Heart left ventricle (tissue), 16 donors: ENCODE data around the gene TMPRSS7. TPM values are rescaled to one million over a fixed set of nuclear protein-coding genes. Genes with fewer than 3 reads are reported as not detected.

Experiments used
- ATAC-seq, 4 donors: fragments of 200-7000 bp; cut with Tn5 transposase; one replicate each; pipeline ENCODE4 v1.9.1; 2020 to 2022; ENCODE audit warnings: moderate library complexity in 4 of 4, mild to moderate bottlenecking in 3 of 4, moderate number of reproducible peaks in 1 of 4
- DNase-seq, 5 donors: peaks; one replicate each; pipeline ENCODE4 v3.0.0-alpha.2; 2020
- H3K27ac ChIP-seq, 12 donors: fragments of 200-600 bp; sonication (generic) in 4 of 12; one replicate each; pipeline versions ENCODE4 v1.5.0 to v1.8.0; 2016 to 2022; ENCODE audit warnings: mild to moderate bottlenecking in 2 of 12
- H3K27me3 ChIP-seq, 9 donors: fragments of 200-600 bp; sonication (generic) in 2 of 9; one replicate each; pipeline versions ENCODE4 v1.5.1 to v1.8.0; 2016 to 2022; ENCODE audit warnings: mild to moderate bottlenecking in 3 of 9
- H3K36me3 ChIP-seq, 9 donors: fragments of 200-600 bp; sonication (generic) in 2 of 9; one replicate each; pipeline versions ENCODE4 v1.5.0 to v1.8.0; 2018 to 2022; ENCODE audit warnings: mild to moderate bottlenecking in 2 of 9
- H3K4me1 ChIP-seq, 12 donors: fragments of 200-600 bp; sonication (generic) in 4 of 12; one replicate each; pipeline versions ENCODE4 v1.5.0 to v1.8.0; 2016 to 2022; ENCODE audit warnings: mild to moderate bottlenecking in 3 of 12
- H3K4me3 ChIP-seq, 12 donors: fragments of 200-600 bp; sonication (generic) in 4 of 12; one replicate each; pipeline versions ENCODE4 v1.5.0 to v1.8.0; 2017 to 2022; ENCODE audit warnings: mild to moderate bottlenecking in 9 of 12, moderate library complexity in 4 of 12
- H3K9me3 ChIP-seq, 12 donors: fragments of 200-600 bp; sonication (generic) in 4 of 12; one replicate each; pipeline versions ENCODE4 v1.5.0 to v1.8.0; 2016 to 2022; ENCODE audit warnings: mild to moderate bottlenecking in 1 of 12
- CTCF ChIP-seq, 12 donors: fragments of 200-600 bp; sonication (generic) in 4 of 12; IDR thresholded peaks; one replicate each; pipeline versions ENCODE4 v1.5.0 to v1.8.0; 2018 to 2022; ENCODE audit warnings: antibody characterized with exemption in 12 of 12, mild to moderate bottlenecking in 5 of 12
- WGBS, 4 donors: extraction: QIAGEN DNeasy Blood & Tissue Kit in 2 of 4; methylation state at CpG; one replicate each; pipeline versions ENCODE4 v1.1.5 to v1.1.7; 2013 to 2018; 5-methylcytosine and 5-hydroxymethylcytosine counted together
- intact Hi-C, 10 donors: fragments of 100-400 bp; cut with DNase I; formaldehyde crosslinking; loops; one replicate each; pipeline versions ENCODE4 v1.11.1 to v1.14.2; 2022
- microRNA counts, 2 donors: library from miRNA; unstranded; fragments of <30 nt; microRNA quantifications; one replicate each; lab custom pipeline; 2016
- microRNA-seq, 4 donors: library from miRNA; unstranded; fragments of <30 nt; microRNA quantifications; one replicate each; pipeline versions ENCODE4 to v1.2.0, GENCODE V29; 2017 to 2020
- polyA plus RNA-seq, 2 donors: library from polyadenylated mRNA; stranded (reverse); fragments of 200-250 nt; gene quantifications; one replicate each; pipeline ENCODE4 v1.2.3, GENCODE V29; 2013
- total RNA-seq, 9 donors: library from RNA; depleted of rRNA in 2 of 9; stranded (reverse); fragments of >200 nt in 2 of 9; fragmentation: NEBNext Ultra II Directional in 3 of 9; extraction: Animal tissue kit (Norgen Biotek cat#: 25700) in 3 of 9; gene quantifications; one replicate each; pipeline versions ENCODE4 v1.1.0 to v1.2.4, GENCODE V29; 2016 to 2023
- donor health status: ischemic (EF 13 %, LVEDD 7.1; RV severe dilation, severe dysfunction).
- donor health status: healthy with polysubstance abuse.
- donor health status: DM: no; HTN: yes; CAD: no.
- donor health status: DM: no; HTN: no; CAD: no.
- donor health status: ischemic (EF 25% LVEDD 6.9; RV normal size, moderate dysfunction).
- donor health status: ischemic (EF 25% LVEDD 5.7; RV mildly dilated, moderate dysfunction).
- donor health status: healthy.
- donor health status: DM: yes; HTN: yes; CAD: no.
- donor health status: ischemic (EF 35%, LVEDD 5.7; RV mildly dilated, moderate dysfunction).
- donor health status: nonischemic (EF 11% LVEDD 7.7; RV severe dilation, severe dysfunction).
- donor health status: DM: yes; HTN: yes; CAD: no.
- donor health status: PGD.
- donor health status: ischemic (EF 29% LVEDD 5.4; RV normal size, mild dysfunction).
- donor health status: nonischemic (EF 23%, LVEDD 6.1; RV moderate dilation, normal function).

The TMPRSS7 gene
- total and polyA plus RNA-seq, 11 donors: not detected

- Histone ChIP-seq H3K36me3 (peaks cover 0 to 4% (median 0%) of the 10 kb centered on the region in 9 donors), H3K9me3 (no peaks in the 10 kb centered on the region), H3K27me3 (no peaks in the 10 kb centered on the region), H3K4me3 (no peak overlapping the region), H3K4me1 (peaks cover 0 to 70% (median 14%) of the 10 kb centered on the region in 12 donors), H3K27ac (no peak overlapping the region)
- no peak for TF ChIP-seq CTCF (IDR thresholded peaks at IDR 0.05)
- ATAC-seq (no peak), DNase-seq (no peak)
- 86 to 95% (median 93%) methylated on average over 3 of the region's 3 CpGs for WGBS, 4 donors
- intact Hi-C loops: loop anchor here in 5 of 10 donors (5.0 to 10.0 kb wide), 3 partner anchors 384 to 394 kb away; no protein-coding TSS in a partner anchor
Measured at GRCh38 chr3:112130638-112130993, 96.1 kb downstream of the TMPRSS7 start.

MicroRNAs encoded within 50 kb of the gene (microRNA counts, 767-probe panel; counts per million panel counts)
- 0 to 71.6 counts per million in 2 donors for microRNA hsa-miR-567 (lab: Ali Mortazavi, UCI)

Small RNAs within 50 kb of the gene (microRNA-seq; reads per million reads assigned to microRNA genes)
- gene MIR567: 0 reads per million in 4 donors

Other genes starting within 250 kb of the TMPRSS7 start
- gene PHLDB2, start 175.5 kb upstream of the TMPRSS7 start, total RNA-seq: 100 to 1,000 TPM in 8 of 9 donors, 10 to 100 TPM in 1; 85.1 to 280 (median 121) TPM
- 10 to 100 TPM; 59.0 to 87.2 TPM for gene PHLDB2, start 175.5 kb upstream of the TMPRSS7 start, polyA plus RNA-seq
- 10 to 100 TPM; 26.5 to 50.1 (median 41.8) TPM for gene ABHD10, start 55.7 kb upstream of the TMPRSS7 start, total RNA-seq
- gene ABHD10, start 55.7 kb upstream of the TMPRSS7 start, polyA plus RNA-seq: 10 to 100 TPM; 13.5 to 40.0 TPM
- gene TAGLN3, start 35.8 kb upstream of the TMPRSS7 start, total RNA-seq: 1 to 10 TPM in 1 of 9 donors, under 1 TPM in 4, not detected in 4; 0.66 to 1.7 (median 0.86) TPM
- under 1 TPM; 0.25 to 0.38 TPM for gene TAGLN3, start 35.8 kb upstream of the TMPRSS7 start, polyA plus RNA-seq
- 1 to 10 TPM; 1.4 to 7.8 (median 4.9) TPM for gene C3orf52, start 51.7 kb downstream of the TMPRSS7 start, total RNA-seq
- gene C3orf52, start 51.7 kb downstream of the TMPRSS7 start, polyA plus RNA-seq: 1 to 10 TPM; 2.0 to 9.6 TPM
- gene GCSAM, start 98.5 kb downstream of the TMPRSS7 start, total RNA-seq: under 1 TPM in 2 of 9 donors, not detected in 7; 0.27 to 0.59 TPM
- gene GCSAM, start 98.5 kb downstream of the TMPRSS7 start, polyA plus RNA-seq: under 1 TPM in 1 of 2 donors, not detected in 1; 0.12 TPM